MM.1S (cell line): ENCODE data around the gene PFKFB1.

Experiments used
- CTCF ChIP-seq: fragments of 300-600 bp; sonication (generic); IDR thresholded peaks from 2 replicates; pipeline ENCODE4 v1.5.1; 2016; ENCODE audit warnings: antibody characterized with exemption, low read length, mixed read lengths
- EZH2 ChIP-seq: fragments of 300-600 bp; sonication (generic); optimal IDR thresholded peaks from 2 replicates; pipeline ENCODE3; 2017; ENCODE audit warnings: low read depth, mild to moderate bottlenecking, antibody characterized with exemption, low read length, mixed read lengths

- TF ChIP-seq CTCF (no peak), EZH2 (no peak)
Observed at GRCh38 chrX:55005256-55005655, 11.3 kb upstream of the PFKFB1 start.
